Right lobe of liver (tissue), 6 donors: Measurements from ENCODE around the gene CHMP4B. TPM values are rescaled to one million over a fixed set of nuclear protein-coding genes. Genes with fewer than 3 reads are reported as not detected.

ENCODE experiments used
- ATAC-seq, 4 donors: fragments of 200-7000 bp; cut with Tn5 transposase; one replicate each; pipeline ENCODE4 v1.9.1; 2020; ENCODE audit warnings: mild to moderate bottlenecking in 4 of 4, moderate library complexity in 4 of 4
- DNase-seq, 3 donors: peaks; one replicate each; pipeline ENCODE4 v3.0.0-alpha.2; 2020
- H3K27ac ChIP-seq, 3 donors: fragments of 200-600 bp; one replicate each; pipeline ENCODE4 v1.8.0; 2022
- H3K27me3 ChIP-seq, 2 donors: fragments of 200-600 bp; one replicate each; pipeline ENCODE4 v1.8.0; 2022
- H3K36me3 ChIP-seq, 4 donors: fragments of 200-600 bp; sonication (generic) in 1 of 4; one replicate each; pipeline versions ENCODE4 v1.5.1 to v1.8.0; 2017 to 2022; ENCODE audit warnings: control low read depth in 1 of 4
- H3K4me1 ChIP-seq, 4 donors: fragments of 200-600 bp; sonication (generic) in 1 of 4; one replicate each; pipeline versions ENCODE4 v1.5.1 to v1.8.0; 2017 to 2022; ENCODE audit warnings: control low read depth in 1 of 4
- H3K4me3 ChIP-seq, 3 donors: fragments of 200-600 bp; one replicate each; pipeline ENCODE4 v1.8.0; 2022
- H3K9me3 ChIP-seq, 4 donors: fragments of 200-600 bp; sonication (generic) in 1 of 4; one replicate each; pipeline versions ENCODE4 v1.5.1 to v1.8.0; 2017 to 2022; ENCODE audit warnings: control low read depth in 1 of 4
- CTCF ChIP-seq, 4 donors: fragments of 200-600 bp in 3 of 4; fragments of 450-650 bp in 1 of 4; IDR thresholded peaks; one replicate each; pipeline versions ENCODE4 v1.5.1 to v1.8.0; 2016 to 2022; ENCODE audit warnings: antibody characterized with exemption in 4 of 4, mild to moderate bottlenecking in 2 of 4
- POLR2A ChIP-seq: fragments of 450-650 bp; IDR thresholded peaks from one replicate; pipeline ENCODE4 v1.6.1; 2017; ENCODE audit warnings: antibody characterized with exemption, mild to moderate bottlenecking
- WGBS: methylation state at CpG from one replicate; pipeline ENCODE4 v1.1.6; 2018; ENCODE audit warnings: low coverage, low lambda C conversion rate; ENCODE audit not compliant: insufficient coverage; ENCODE audit errors: missing lambda C conversion rate; 5-methylcytosine and 5-hydroxymethylcytosine counted together
- intact Hi-C, 2 donors: fragments of 100-400 bp; cut with DNase I; formaldehyde crosslinking; loops; one replicate each; pipeline versions ENCODE4 v1.11.2 to v1.14.1; 2022
- total RNA-seq, 6 experiments: library from RNA; depleted of rRNA in 2 of 6; stranded (reverse); fragments of >200 nt in 2 of 6; fragmentation: NEBNext Ultra II Directional in 3 of 6; extraction: Animal tissue kit (Norgen Biotek cat#: 25700) in 3 of 6; gene quantifications; one replicate each; pipeline versions ENCODE4 v1.1.0 to v1.2.4, GENCODE V29; 2016 to 2023
- donor health status: DM: no; HTN: yes; CAD: no.
- donor health status: DM: no; HTN: no; CAD: no.
- donor health status: DM: no; HTN: no; CAD: no.
- donor health status: DM: no; HTN: yes; CAD: no.
- donor health status: DM: no; HTN: yes; CAD: no.

CHMP4B gene
- total RNA-seq, 6 experiments from 2014 or later: 21.0 to 40.8 (median 28.3) TPM

- Histone ChIP-seq H3K4me1 (no peaks in the 10 kb centered on the region), H3K27ac (no peak overlapping the region), H3K4me3 (no peak overlapping the region), H3K9me3 (no peaks in the 10 kb centered on the region), H3K27me3 (no peaks in the 10 kb centered on the region), H3K36me3 (no peaks in the 10 kb centered on the region)
- intact Hi-C loops: no loop called here
- DNase-seq (no peak), ATAC-seq (no peak)
- TF ChIP-seq POLR2A (no peak), CTCF (IDR thresholded peaks at IDR 0.05) (no peak)
- WGBS: 67% methylated on average over 4 of the region's 4 CpGs
These were observed 85.4 kb downstream of the CHMP4B start for GRCh38 chr20:33896509-33896908.

DNA sequence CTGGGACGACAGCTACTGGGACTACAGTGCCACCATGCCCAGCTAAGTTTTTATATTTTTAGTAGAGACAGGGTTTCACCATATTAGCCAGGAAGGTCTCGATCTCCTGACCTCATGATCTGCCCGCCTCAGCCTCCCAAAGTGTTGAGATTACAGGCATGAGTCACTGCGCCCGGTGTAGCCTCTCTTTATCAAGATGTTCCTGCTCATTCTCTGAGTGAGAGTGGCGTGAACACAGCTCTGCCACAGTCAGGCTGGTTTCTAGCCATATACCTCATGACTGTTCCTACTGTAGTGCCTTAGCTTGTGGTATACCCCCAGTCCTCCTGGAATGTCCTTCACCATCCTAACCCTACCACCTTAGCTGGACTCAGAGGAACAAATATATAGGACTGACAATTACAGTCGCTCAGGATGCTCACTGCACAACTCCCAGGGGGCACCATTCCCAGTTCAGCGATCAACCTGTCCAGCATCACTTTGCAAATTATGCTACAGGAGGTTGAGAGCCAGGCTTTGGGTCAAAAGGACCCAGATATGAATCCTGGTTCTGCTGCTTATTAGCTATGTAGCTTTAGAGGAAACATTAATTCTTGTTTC lies 86.3 kb downstream of the CHMP4B start:
- Histone ChIP-seq H3K9me3 (no peaks in the 10 kb centered on the region), H3K27me3 (no peaks in the 10 kb centered on the region), H3K4me3 (no peak overlapping the region), H3K4me1 (no peaks in the 10 kb centered on the region), H3K36me3 (no peaks in the 10 kb centered on the region), H3K27ac (no peak overlapping the region)
- intact Hi-C loops: no loop called here
- peak in 2 of 4 donors; percentile 9 to 13 for TF ChIP-seq CTCF (IDR thresholded peaks at IDR 0.05)
- no peak for TF ChIP-seq POLR2A
- WGBS: 59% methylated on average over 7 of the region's 8 CpGs
- DNase-seq: no peak
- no peak for ATAC-seq

- no peak for DNase-seq
- Histone ChIP-seq H3K27ac (no peak overlapping the region), H3K27me3 (no peaks in the 10 kb centered on the region), H3K4me1 (no peaks in the 10 kb centered on the region), H3K9me3 (no peaks in the 10 kb centered on the region), H3K36me3 (no peaks in the 10 kb centered on the region), H3K4me3 (no peak overlapping the region)
- intact Hi-C loops: no loop called here
- no peak for ATAC-seq
- TF ChIP-seq CTCF (IDR thresholded peaks at IDR 0.05): no peak
- no peak for TF ChIP-seq POLR2A
- 72% methylated on average over 5 of the region's 7 CpGs for WGBS
These were observed 88.0 kb downstream of the CHMP4B start for GRCh38 chr20:33899106-33899505.

DNA sequence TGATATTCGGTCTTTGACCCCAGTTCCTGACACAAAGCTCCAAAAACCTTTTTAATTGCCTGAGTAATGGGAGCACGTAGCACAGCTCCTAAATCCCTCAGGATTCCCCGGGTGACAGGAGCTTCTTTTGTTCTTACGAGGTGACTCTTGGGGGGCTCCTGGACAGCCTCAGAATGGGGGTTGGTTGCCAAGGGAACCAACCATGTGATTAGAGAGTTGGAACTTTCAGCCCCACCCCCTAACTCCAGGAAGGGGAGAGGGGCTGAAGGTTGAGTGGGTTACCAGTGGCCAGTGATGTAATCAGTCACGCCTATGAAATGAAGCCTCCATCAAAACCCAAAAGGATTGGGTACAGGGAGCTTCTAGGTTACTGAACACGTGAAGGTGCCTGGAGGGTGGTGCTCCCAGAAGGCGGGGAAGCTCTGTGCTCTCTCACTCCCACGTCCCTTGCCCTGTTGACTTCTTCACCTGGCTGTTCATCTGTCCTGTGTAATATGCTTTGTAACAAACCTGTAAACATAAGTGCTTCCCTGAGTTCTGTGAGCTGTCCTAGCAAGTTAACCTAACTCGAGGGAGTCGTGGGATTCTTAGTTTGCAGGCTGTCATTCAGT lies 89.5 kb downstream of the CHMP4B start:
- no peaks in the 10 kb centered on the region for H3K4me1 ChIP-seq
- DNase-seq (no peak), ATAC-seq (no peak)
- H3K27me3 ChIP-seq: no peaks in the 10 kb centered on the region
- H3K9me3 ChIP-seq: no peaks in the 10 kb centered on the region
- 37% methylated on average over 7 of the region's 10 CpGs for WGBS
- H3K27ac ChIP-seq: no peak overlapping the region
- TF ChIP-seq CTCF (IDR thresholded peaks at IDR 0.05) (no peak), POLR2A (no peak)
- no peaks in the 10 kb centered on the region for H3K36me3 ChIP-seq
- no peak overlapping the region for H3K4me3 ChIP-seq
- intact Hi-C loops: no loop called here
